ENCODE results near the gene TUBB2B. TPM values are rescaled to one million over a fixed set of nuclear protein-coding genes. Genes with fewer than 3 reads are reported as not detected.

The TUBB2B gene
- polyA plus RNA-seq, 1 experiment: 13.3 TPM

GRCh38 chr6:3258720-3259490 is 31.5 kb upstream of the TUBB2B start, which contains the start of gene PSMG4:
PSMG4 (plus strand) TSS chr6:3258947; CDS start chr6:3259023, 76 bp downstream.
- no peak for TF ChIP-seq CTCF (IDR thresholded peaks at IDR 0.05; ENCODE audit: insufficient read depth, low read depth, low read length)
- H3K36me3 ChIP-seq (ENCODE audit: control insufficient read depth, insufficient read depth, low read length): peaks cover 4% of the 10 kb centered on the region; the same call in 1 of the 2 replicates
- H3K27me3 ChIP-seq (ENCODE audit: control insufficient read depth, insufficient read depth, low read length): no peaks in the 10 kb centered on the region
- ChIA-PET POLR2A (interaction anchor here (0.6 kb wide), 2 partner anchors 11 to 13 kb away, joined by 3 to 8 read pairs; no protein-coding TSS in a partner anchor), CTCF (interaction anchor here (0.6 to 2.6 kb wide), 8 partner anchors 7 to 471 kb away, joined by 3 to 13 read pairs (median 4); partner anchors contain the start of gene RIPK1)
- DNase-seq (ENCODE audit: low read depth): peak; percentile 27
- H3K4me3 ChIP-seq (ENCODE audit: low read depth, low read length): peak within 1 kb of the TSS; percentile 79

GRCh38 chr6:3258201-3258600 is 30.7 kb upstream of the TUBB2B start:
- no peak for TF ChIP-seq CTCF (IDR thresholded peaks at IDR 0.05; ENCODE audit: insufficient read depth, low read depth, low read length)
- no peaks in the 10 kb centered on the region for H3K36me3 ChIP-seq (ENCODE audit: control insufficient read depth, insufficient read depth, low read length)
- no peaks in the 10 kb centered on the region for H3K27me3 ChIP-seq (ENCODE audit: control insufficient read depth, insufficient read depth, low read length)
- peak overlapping the region; percentile 79 for H3K4me3 ChIP-seq (ENCODE audit: low read depth, low read length)
- ChIA-PET CTCF (interaction anchor here (1.0 to 1.5 kb wide), 2 partner anchors 10 to 131 kb away, joined by 3 read pairs; no protein-coding TSS in a partner anchor), POLR2A (interaction anchor here (0.6 kb wide), 1 partner anchor 14 kb away, joined by 8 read pairs; no protein-coding TSS in a partner anchor)
- DNase-seq (ENCODE audit: low read depth): no peak

GRCh38 chr6:3253597-3253961 is 26.1 kb upstream of the TUBB2B start:
- POLR2A ChIA-PET: no interaction called here
- H3K4me3 ChIP-seq (ENCODE audit: low read depth, low read length): no peak overlapping the region
- no peaks in the 10 kb centered on the region for H3K36me3 ChIP-seq (ENCODE audit: control insufficient read depth, insufficient read depth, low read length)
- no peak for DNase-seq (ENCODE audit: low read depth)
- TF ChIP-seq CTCF (IDR thresholded peaks at IDR 0.05; ENCODE audit: insufficient read depth, low read depth, low read length): no peak
- H3K27me3 ChIP-seq (ENCODE audit: control insufficient read depth, insufficient read depth, low read length): no peaks in the 10 kb centered on the region
- CTCF ChIA-PET: interaction anchor here (1.2 to 2.4 kb wide), 3 partner anchors 93 to 130 kb away, joined by 3 to 9 read pairs (median 5); no protein-coding TSS in a partner anchor

- CTCF ChIA-PET: interaction anchor here (1.2 to 4.4 kb wide), 6 partner anchors 22 to 129 kb away, joined by 3 to 26 read pairs (median 6); no protein-coding TSS in a partner anchor
- TF ChIP-seq CTCF (IDR thresholded peaks at IDR 0.05; ENCODE audit: insufficient read depth, low read depth, low read length): no peak
Measured at GRCh38 chr6:3252861-3253596, 25.6 kb upstream of the TUBB2B start.

GRCh38 chr6:3252369-3252768 is 24.9 kb upstream of the TUBB2B start:
- no peak for DNase-seq (ENCODE audit: low read depth)
- TF ChIP-seq CTCF (IDR thresholded peaks at IDR 0.05; ENCODE audit: insufficient read depth, low read depth, low read length): no peak
- H3K36me3 ChIP-seq (ENCODE audit: control insufficient read depth, insufficient read depth, low read length): no peaks in the 10 kb centered on the region
- ChIA-PET CTCF (interaction anchor here (1.3 to 4.4 kb wide), 14 partner anchors 8 to 186 kb away, joined by 3 to 26 read pairs (median 6); partner anchors contain the start of gene TUBB2A), POLR2A (no interaction called here)
- no peaks in the 10 kb centered on the region for H3K27me3 ChIP-seq (ENCODE audit: control insufficient read depth, insufficient read depth, low read length)
- no peak overlapping the region for H3K4me3 ChIP-seq (ENCODE audit: low read depth, low read length)

More at GRCh38 chr6:3252861-3253596, 25.6 kb upstream of the TUBB2B start:
- no peak for DNase-seq (ENCODE audit: low read depth)
- no peaks in the 10 kb centered on the region for H3K27me3 ChIP-seq (ENCODE audit: control insufficient read depth, insufficient read depth, low read length)
- POLR2A ChIA-PET: no interaction called here
- no peak overlapping the region for H3K4me3 ChIP-seq (ENCODE audit: low read depth, low read length)
- H3K36me3 ChIP-seq (ENCODE audit: control insufficient read depth, insufficient read depth, low read length): no peaks in the 10 kb centered on the region

All from BJ (cell line).